Sigmoid colon (tissue), 7 donors: ENCODE results near the gene TXN. TPM values are rescaled to one million over a fixed set of nuclear protein-coding genes. Genes with fewer than 3 reads are reported as not detected.

Source experiments
- DNase-seq: peaks from one replicate; pipeline ENCODE4 v3.0.0-alpha.2; 2019
- H3K27ac ChIP-seq, 4 donors: fragments of 200-600 bp; sonication (generic); one replicate each; pipeline ENCODE4 v1.5.1; 2016 to 2019; ENCODE audit warnings: mild to moderate bottlenecking in 1 of 4
- H3K27me3 ChIP-seq, 3 donors: fragments of 200-600 bp; sonication (generic); one replicate each; pipeline ENCODE4 v1.5.1; 2019; ENCODE audit warnings: mild to moderate bottlenecking in 1 of 3
- H3K36me3 ChIP-seq, 4 donors: fragments of 200-600 bp; sonication (generic); one replicate each; pipeline ENCODE4 v1.5.1; 2016 to 2019
- H3K4me1 ChIP-seq, 4 donors: fragments of 200-600 bp; sonication (generic); one replicate each; pipeline ENCODE4 v1.5.1; 2017 to 2019
- H3K4me3 ChIP-seq, 4 donors: fragments of 200-600 bp; sonication (generic); one replicate each; pipeline ENCODE4 v1.5.1; 2017 to 2019; ENCODE audit warnings: mild to moderate bottlenecking in 2 of 4, moderate library complexity in 1 of 4
- H3K9me3 ChIP-seq, 4 donors: fragments of 200-600 bp in 3 of 4; sonication (generic) in 3 of 4; one replicate each; pipeline versions ENCODE4 v1.5.1 to v1.6.1; 2013 to 2019
- EP300 ChIP-seq, 4 donors: sonication (generic); formaldehyde crosslinking; IDR thresholded peaks; one replicate each; pipeline ENCODE4 v1.6.1; 2017; ENCODE audit warnings: antibody characterized with exemption in 4 of 4
- POLR2A ChIP-seq, 2 donors: fragments of 450-650 bp; IDR thresholded peaks; one replicate each; pipeline ENCODE4 v1.6.1; 2016; ENCODE audit warnings: antibody characterized with exemption in 2 of 2, mild to moderate bottlenecking in 2 of 2, moderate library complexity in 2 of 2
- POLR2AphosphoS5 ChIP-seq, 4 donors: sonication (generic); formaldehyde crosslinking; IDR thresholded peaks; one replicate each; pipeline ENCODE4 v1.6.1; 2017; ENCODE audit warnings: antibody characterized with exemption in 4 of 4
- WGBS, 2 donors: extraction: QIAGEN DNeasy Blood & Tissue Kit; methylation state at CpG; one replicate each; pipeline ENCODE4 v1.1.7; 2013; 5-methylcytosine and 5-hydroxymethylcytosine counted together
- intact Hi-C: fragments of 100-400 bp; cut with DNase I; formaldehyde crosslinking; loops from one replicate; pipeline ENCODE4 v1.15.1; 2023
- polyA plus RNA-seq, 3 donors: library from polyadenylated mRNA; stranded (reverse); fragments of 200-250 nt; gene quantifications; one replicate each; pipeline ENCODE4 v1.2.3, GENCODE V29; 2013
- total RNA-seq, 4 donors: library from RNA; depleted of rRNA; stranded (reverse); fragments of >200 nt; gene quantifications; one replicate each; pipeline ENCODE4 v1.1.0, GENCODE V29; 2016
- TF ChIP-seq, protein P1 (sequence below), 4 experiments: fragments of 450-650 bp in 3 of 4; fragments of 200-600 bp in 1 of 4; IDR thresholded peaks; one replicate each; pipeline ENCODE4 v1.5.1; 2016 to 2019; ENCODE audit warnings: antibody characterized with exemption in 4 of 4, mild to moderate bottlenecking in 3 of 4, moderate library complexity in 2 of 4
- donor health status: healthy with polysubstance abuse.
- donor health status: Bipolar disorder and iron deficiency.
- donor health status: healthy.

The TXN gene
- total and polyA plus RNA-seq, 7 donors, result 94.9 to 827 (median 211) TPM

- H3K4me3 ChIP-seq, result no peak overlapping the region
- intact Hi-C loops, result no loop called here
- no peaks in the 10 kb centered on the region for H3K4me1 ChIP-seq
- DNase-seq, result no peak
- H3K36me3 ChIP-seq, result no peaks in the 10 kb centered on the region
- no peaks in the 10 kb centered on the region for H3K27me3 ChIP-seq
- no peaks in the 10 kb centered on the region for H3K9me3 ChIP-seq
- TF ChIP-seq POLR2A (IDR thresholded peaks at IDR 0.05) (no peak), EP300 (IDR thresholded peaks at IDR 0.05) (no peak), POLR2AphosphoS5 (IDR thresholded peaks at IDR 0.05) (no peak)
- TF ChIP-seq, protein P1, sequence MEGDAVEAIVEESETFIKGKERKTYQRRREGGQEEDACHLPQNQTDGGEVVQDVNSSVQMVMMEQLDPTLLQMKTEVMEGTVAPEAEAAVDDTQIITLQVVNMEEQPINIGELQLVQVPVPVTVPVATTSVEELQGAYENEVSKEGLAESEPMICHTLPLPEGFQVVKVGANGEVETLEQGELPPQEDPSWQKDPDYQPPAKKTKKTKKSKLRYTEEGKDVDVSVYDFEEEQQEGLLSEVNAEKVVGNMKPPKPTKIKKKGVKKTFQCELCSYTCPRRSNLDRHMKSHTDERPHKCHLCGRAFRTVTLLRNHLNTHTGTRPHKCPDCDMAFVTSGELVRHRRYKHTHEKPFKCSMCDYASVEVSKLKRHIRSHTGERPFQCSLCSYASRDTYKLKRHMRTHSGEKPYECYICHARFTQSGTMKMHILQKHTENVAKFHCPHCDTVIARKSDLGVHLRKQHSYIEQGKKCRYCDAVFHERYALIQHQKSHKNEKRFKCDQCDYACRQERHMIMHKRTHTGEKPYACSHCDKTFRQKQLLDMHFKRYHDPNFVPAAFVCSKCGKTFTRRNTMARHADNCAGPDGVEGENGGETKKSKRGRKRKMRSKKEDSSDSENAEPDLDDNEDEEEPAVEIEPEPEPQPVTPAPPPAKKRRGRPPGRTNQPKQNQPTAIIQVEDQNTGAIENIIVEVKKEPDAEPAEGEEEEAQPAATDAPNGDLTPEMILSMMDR (IDR thresholded peaks at IDR 0.05), result no peak
- 70 to 71% methylated on average over 3 of the region's 3 CpGs for WGBS, 2 donors
- no peak overlapping the region for H3K27ac ChIP-seq
These were observed 20.5 kb upstream of the TXN start for GRCh38 chr9:110276781-110277180.

DNA sequence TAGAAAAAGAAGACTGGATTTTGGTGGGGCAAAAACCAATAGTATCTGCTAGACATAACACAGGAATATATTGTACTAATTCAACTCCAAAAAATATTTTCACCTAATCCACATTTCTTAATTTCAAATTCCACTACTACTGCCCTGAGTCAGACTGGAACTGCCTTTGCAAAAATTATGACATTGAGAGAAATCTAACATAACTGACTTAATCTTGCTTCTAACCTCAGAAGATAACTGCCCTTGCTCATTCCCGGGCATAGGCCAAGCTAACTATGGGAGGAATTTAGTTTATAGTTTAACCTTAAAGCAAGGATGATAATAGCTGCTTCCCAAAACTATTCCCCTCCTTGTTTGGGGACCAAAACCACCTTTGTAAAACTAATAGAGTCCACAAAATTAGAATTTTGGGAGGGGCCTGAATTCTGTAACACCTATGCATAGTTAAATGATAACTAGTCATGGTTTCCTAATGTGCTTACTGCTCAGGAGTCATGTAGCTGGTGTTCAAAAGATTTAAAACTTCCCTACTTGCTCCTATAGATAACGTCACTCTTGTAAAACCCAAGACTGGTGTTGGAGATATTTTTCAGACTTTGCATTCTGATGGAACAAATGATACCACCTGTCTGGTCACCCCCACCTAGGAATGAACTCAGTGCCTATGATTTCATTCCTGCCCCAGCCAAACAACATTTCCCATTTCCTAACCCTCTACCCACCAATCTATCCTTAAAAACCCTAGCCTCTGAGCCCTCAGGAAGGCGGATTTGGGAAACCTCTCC, 14.1 kb upstream of the TXN start:
- Histone ChIP-seq H3K27me3 (no peaks in the 10 kb centered on the region), H3K27ac (no peak overlapping the region), H3K4me1 (no peaks in the 10 kb centered on the region), H3K4me3 (no peak overlapping the region), H3K9me3 (no peaks in the 10 kb centered on the region), H3K36me3 (no peaks in the 10 kb centered on the region)
- intact Hi-C loops, result no loop called here
- WGBS, 2 donors, result 73 to 88% methylated on average over 3 of the region's 3 CpGs
- no peak for TF ChIP-seq EP300 (IDR thresholded peaks at IDR 0.05)
- TF ChIP-seq, protein P1 (IDR thresholded peaks at IDR 0.05), result no peak
- TF ChIP-seq POLR2AphosphoS5 (IDR thresholded peaks at IDR 0.05), result no peak
- no peak for TF ChIP-seq POLR2A (IDR thresholded peaks at IDR 0.05)
- DNase-seq, result no peak

- DNase-seq, result no peak
- no peak for TF ChIP-seq POLR2A (IDR thresholded peaks at IDR 0.05)
- TF ChIP-seq POLR2AphosphoS5 (IDR thresholded peaks at IDR 0.05), result no peak
- TF ChIP-seq, protein P1 (IDR thresholded peaks at IDR 0.05), result no peak
- no peak for TF ChIP-seq EP300 (IDR thresholded peaks at IDR 0.05)
- no peaks in the 10 kb centered on the region for H3K9me3 ChIP-seq
- no peaks in the 10 kb centered on the region for H3K27me3 ChIP-seq
- intact Hi-C loops, result no loop called here
- H3K4me3 ChIP-seq, result no peak overlapping the region
- no peak overlapping the region for H3K27ac ChIP-seq
- no peaks in the 10 kb centered on the region for H3K36me3 ChIP-seq
- 13 to 41% methylated on average over 1 of the region's 1 CpG for WGBS, 2 donors
- H3K4me1 ChIP-seq, result no peaks in the 10 kb centered on the region
These were observed 10.5 kb upstream of the TXN start for GRCh38 chr9:110266795-110267194.

GRCh38 chr9:110261632-110262031, 5.3 kb upstream of the TXN start:
- WGBS, 2 donors, result 57 to 79% methylated on average over 5 of the region's 5 CpGs
- TF ChIP-seq, protein P1 (IDR thresholded peaks at IDR 0.05), result no peak
- Histone ChIP-seq H3K36me3 (no peaks in the 10 kb centered on the region), H3K27me3 (no peaks in the 10 kb centered on the region), H3K4me1 (peaks cover 0 to 12% (median 10%) of the 10 kb centered on the region in 4 donors), H3K4me3 (no peak overlapping the region), H3K9me3 (no peaks in the 10 kb centered on the region), H3K27ac (no peak overlapping the region)
- intact Hi-C loops, result no loop called here
- no peak for DNase-seq

GRCh38 chr9:110260911-110261310, 4.6 kb upstream of the TXN start:
- Histone ChIP-seq H3K4me3 (no peak overlapping the region), H3K27me3 (no peaks in the 10 kb centered on the region), H3K4me1 (peaks cover 0 to 12% (median 10%) of the 10 kb centered on the region in 4 donors), H3K27ac (no peak overlapping the region), H3K36me3 (no peaks in the 10 kb centered on the region), H3K9me3 (no peaks in the 10 kb centered on the region)
- 29 to 59% methylated on average over 4 of the region's 4 CpGs for WGBS, 2 donors
- intact Hi-C loops, result no loop called here
- TF ChIP-seq EP300 (IDR thresholded peaks at IDR 0.05), result no peak
- TF ChIP-seq, protein P1 (IDR thresholded peaks at IDR 0.05), result no peak
- no peak for TF ChIP-seq POLR2A (IDR thresholded peaks at IDR 0.05)
- TF ChIP-seq POLR2AphosphoS5 (IDR thresholded peaks at IDR 0.05), result no peak
- no peak for DNase-seq
